DOHH2 (cell line): ENCODE data around the gene IQGAP3.

Experiments used
- H3F3A ChIP-seq: fragments of 200-600 bp; sonication (generic), shearing (Covaris generic); 2 replicates; pipeline ENCODE4 v1.6.0; 2016; ENCODE audit warnings: antibody characterized with exemption, mild to moderate bottlenecking; ENCODE audit not compliant: control insufficient read depth, insufficient read depth
- H3K27ac ChIP-seq: fragments of 200-600 bp; sonication (generic); 2 replicates; pipeline ENCODE4 v1.5.1; 2014; ENCODE audit warnings: low read depth, mild to moderate bottlenecking, low read length, moderate library complexity
- H3K27me3 ChIP-seq: fragments of 200-600 bp; sonication (generic); 2 replicates; pipeline ENCODE4 v1.6.1; 2014; ENCODE audit warnings: mild to moderate bottlenecking, low read length, mixed read lengths; ENCODE audit not compliant: control insufficient read depth
- H3K36me3 ChIP-seq: fragments of 200-600 bp; sonication (generic); 2 replicates; pipeline ENCODE4 v1.6.1; 2014; ENCODE audit warnings: mild to moderate bottlenecking, low read length, moderate library complexity, mixed read lengths; ENCODE audit not compliant: control insufficient read depth
- H3K4me1 ChIP-seq: fragments of 200-600 bp; sonication (generic); 2 replicates; pipeline ENCODE4 v1.6.1; 2014; ENCODE audit warnings: mild to moderate bottlenecking, low read length, mixed read lengths; ENCODE audit not compliant: control insufficient read depth
- H3K4me2 ChIP-seq: fragments of 200-600 bp; sonication (generic); 2 replicates; pipeline ENCODE4 v1.6.0; 2014; ENCODE audit warnings: mild to moderate bottlenecking, low read length, moderate library complexity
- H3K4me3 ChIP-seq: fragments of 200-600 bp; sonication (generic); 2 replicates; pipeline ENCODE4 v1.5.1; 2014; ENCODE audit warnings: mild to moderate bottlenecking, low read length, mixed read lengths
- H3K79me2 ChIP-seq: fragments of 200-600 bp; sonication (generic); 2 replicates; pipeline ENCODE4 v1.6.1; 2014; ENCODE audit warnings: mild to moderate bottlenecking, low read length, mixed read lengths; ENCODE audit not compliant: control insufficient read depth
- H3K9me2 ChIP-seq: fragments of 200-600 bp; sonication (generic); replicated peaks from 2 replicates; pipeline ENCODE4 v1.6.1; 2014; ENCODE audit warnings: mild to moderate bottlenecking, low read length, mixed read lengths; ENCODE audit not compliant: control insufficient read depth
- H3K9me3 ChIP-seq: fragments of 200-600 bp; sonication (generic); 2 replicates; pipeline ENCODE4 v1.6.1; 2014; ENCODE audit warnings: antibody characterized with exemption, low read length, mixed read lengths; ENCODE audit not compliant: control insufficient read depth, insufficient read depth
- H4K20me1 ChIP-seq: fragments of 200-600 bp; sonication (generic); 2 replicates; pipeline ENCODE4 v1.6.0; 2014; ENCODE audit warnings: low read depth, mild to moderate bottlenecking, antibody characterized with exemption, low read length, moderate library complexity; ENCODE audit not compliant: control insufficient read depth, insufficient read depth
- CTCF ChIP-seq: fragments of 200-600 bp; sonication (generic); IDR thresholded peaks from one replicate; pipeline ENCODE4 v1.5.1; 2014; ENCODE audit warnings: antibody characterized with exemption, mild to moderate bottlenecking, low read depth, low read length; ENCODE audit not compliant: poor library complexity, severe bottlenecking
- EZH2phosphoT487 ChIP-seq: fragments of 200-600 bp; sonication (generic); IDR thresholded peaks from 2 replicates; pipeline ENCODE4 v1.6.1; 2017; ENCODE audit warnings: borderline replicate concordance, mild to moderate bottlenecking, antibody characterized with exemption, low read length, moderate library complexity, mixed read lengths

IQGAP3 gene

GRCh38 chr1:156579472-156579871 is 7.1 kb upstream of the IQGAP3 start, which contains the start of gene TTC24:
Gene TTC24 (plus strand): TSS chr1:156579723. CDS start chr1:156581365, 1,642 bp downstream.
- no peak within 1 kb of the TSS for H3K4me2 ChIP-seq

GRCh38 chr1:156578055-156578454 is 5.7 kb upstream of the IQGAP3 start:
- Histone ChIP-seq H3K4me2 (no peak overlapping the region), H3F3A (no peaks in the 10 kb centered on the region), H3K27me3 (0 out of 2 replicates have a peak, but pooled peaks cover 2% of the 10 kb centered on the region), H4K20me1 (no peaks in the 10 kb centered on the region), H3K4me3 (no peak overlapping the region), H3K4me1 (peaks cover 13% of the 10 kb centered on the region), H3K9me2 (no peaks in the 10 kb centered on the region), H3K27ac (no peak overlapping the region), H3K9me3 (no peaks in the 10 kb centered on the region), H3K36me3 (no peaks in the 10 kb centered on the region), H3K79me2 (no peaks in the 10 kb centered on the region)
- TF ChIP-seq CTCF = no peak
- TF ChIP-seq EZH2phosphoT487 = no peak

More at GRCh38 chr1:156579472-156579871, 7.1 kb upstream of the IQGAP3 start, which contains the start of gene TTC24:
- Histone ChIP-seq H3K27me3 (0 out of 2 replicates have a peak, but pooled peaks cover 2% of the 10 kb centered on the region), H3F3A (no peaks in the 10 kb centered on the region), H3K27ac (no peak within 1 kb of the TSS), H3K9me2 (no peaks in the 10 kb centered on the region), H3K36me3 (no peaks in the 10 kb centered on the region), H4K20me1 (no peaks in the 10 kb centered on the region), H3K4me3 (no peak within 1 kb of the TSS), H3K9me3 (no peaks in the 10 kb centered on the region), H3K79me2 (no peaks in the 10 kb centered on the region), H3K4me1 (peaks cover 24% of the 10 kb centered on the region)
- no peak for TF ChIP-seq CTCF
- no peak for TF ChIP-seq EZH2phosphoT487

GRCh38 chr1:156577550-156577949 is 5.2 kb upstream of the IQGAP3 start:
- no peak overlapping the region for H3K4me2 ChIP-seq
- no peak for TF ChIP-seq CTCF
- TF ChIP-seq EZH2phosphoT487 = no peak
- H3K4me1 ChIP-seq = peaks cover 14% of the 10 kb centered on the region
- H3K79me2 ChIP-seq = no peaks in the 10 kb centered on the region
- H3K9me3 ChIP-seq = no peaks in the 10 kb centered on the region
- no peak overlapping the region for H3K27ac ChIP-seq
- 0 out of 2 replicates have a peak, but pooled peaks cover 2% of the 10 kb centered on the region for H3K27me3 ChIP-seq
- H4K20me1 ChIP-seq = no peaks in the 10 kb centered on the region
- H3K36me3 ChIP-seq = no peaks in the 10 kb centered on the region
- H3K4me3 ChIP-seq = no peak overlapping the region
- no peaks in the 10 kb centered on the region for H3F3A ChIP-seq
- no peaks in the 10 kb centered on the region for H3K9me2 ChIP-seq
